ENCODE results near the gene A1BG.

A1BG gene

GRCh38 chr19:58353717-58354477 is 605 bp upstream of the A1BG start:
- H3K27ac ChIP-seq = no peak overlapping the region

GRCh38 chr19:58351990-58352755 is 1.1 kb downstream of the A1BG start:
- TF ChIP-seq CTCF (conservative IDR thresholded peaks at IDR 0.05) = no peak
- no peak overlapping the region for H3K27ac ChIP-seq

More at GRCh38 chr19:58353717-58354477, 605 bp upstream of the A1BG start:
- TF ChIP-seq CTCF (conservative IDR thresholded peaks at IDR 0.05) = no peak

- no peak overlapping the region for H3K27ac ChIP-seq
- TF ChIP-seq CTCF (conservative IDR thresholded peaks at IDR 0.05) = no peak
These were observed 1.8 kb downstream of the A1BG start for GRCh38 chr19:58351558-58351878.

GRCh38 chr19:58350871-58351557 is 2.3 kb downstream of the A1BG start:
- no peak overlapping the region for H3K27ac ChIP-seq
- no peak for TF ChIP-seq CTCF (conservative IDR thresholded peaks at IDR 0.05)

- peak; percentile 17 for TF ChIP-seq CTCF (conservative IDR thresholded peaks at IDR 0.05)
- no peak overlapping the region for H3K27ac ChIP-seq
These were observed 3.1 kb downstream of the A1BG start for GRCh38 chr19:58350001-58350861.

- TF ChIP-seq CTCF (conservative IDR thresholded peaks at IDR 0.05) = no peak
- H3K27ac ChIP-seq = no peak overlapping the region
These were observed 3.7 kb downstream of the A1BG start for GRCh38 chr19:58349590-58349989.

- peak overlapping the region; percentile 47; the same call in 1 of the 2 replicates for H3K27ac ChIP-seq
These were observed 5.2 kb downstream of the A1BG start for GRCh38 chr19:58348080-58348479.
